ENCODE data around the gene COL13A1. TPM values are rescaled to one million over a fixed set of nuclear protein-coding genes. Genes with fewer than 3 reads are reported as not detected.

The COL13A1 gene
- total and polyA plus RNA-seq, 2 donors from 2014 or later: 4.0 to 5.2 TPM

GRCh38 chr10:69996611-69997010 is 194.9 kb downstream of the COL13A1 start:
- H3K27me3 ChIP-seq (ENCODE audit: control insufficient read depth, insufficient read depth, low read length): no peaks in the 10 kb centered on the region
- no peaks in the 10 kb centered on the region for H3K9me3 ChIP-seq (ENCODE audit: control insufficient read depth in 2 of 3, insufficient read depth in 1 of 3, low read length in 3 of 3)
- no peak overlapping the region for H3K27ac ChIP-seq (ENCODE audit: low read depth in 2 of 2, low read length in 2 of 2)
- FAIRE-seq (no peak), DNase-seq (peak in 1 of 5 donors; percentile 0)
- H3K9ac ChIP-seq (ENCODE audit: low read length in 3 of 3): no peak overlapping the region
- no peaks in the 10 kb centered on the region for H3K4me1 ChIP-seq (ENCODE audit: control insufficient read depth in 2 of 3, insufficient read depth in 2 of 3, low read depth in 1 of 3, low read length in 3 of 3)
- no peaks in the 10 kb centered on the region for H3K36me3 ChIP-seq (ENCODE audit: control insufficient read depth in 2 of 3, insufficient read depth in 3 of 3, low read length in 3 of 3)
- intact Hi-C loops (cut with DNase I): no loop called here
- TF ChIP-seq CTCF (IDR thresholded peaks at IDR 0.05; ENCODE audit: borderline replicate concordance, extremely low read depth, insufficient read depth): no peak
- no peak overlapping the region for H3K4me3 ChIP-seq (ENCODE audit: low read length in 3 of 3)

GRCh38 chr10:70000262-70000661 is 198.6 kb downstream of the COL13A1 start:
- no peak for TF ChIP-seq CTCF (IDR thresholded peaks at IDR 0.05; ENCODE audit: borderline replicate concordance, extremely low read depth, insufficient read depth)
- no peaks in the 10 kb centered on the region for H3K27me3 ChIP-seq (ENCODE audit: control insufficient read depth, insufficient read depth, low read length)
- no peaks in the 10 kb centered on the region for H3K4me1 ChIP-seq (ENCODE audit: control insufficient read depth in 2 of 3, insufficient read depth in 2 of 3, low read depth in 1 of 3, low read length in 3 of 3)
- peaks cover 0 to 4% (median 0%) of the 10 kb centered on the region in 3 donors for H3K9me3 ChIP-seq (ENCODE audit: control insufficient read depth in 2 of 3, insufficient read depth in 1 of 3, low read length in 3 of 3)
- H3K4me3 ChIP-seq (ENCODE audit: low read length in 3 of 3): no peak overlapping the region
- FAIRE-seq (no peak), DNase-seq (no peak)
- intact Hi-C loops (cut with DNase I): no loop called here
- no peaks in the 10 kb centered on the region for H3K36me3 ChIP-seq (ENCODE audit: control insufficient read depth in 2 of 3, insufficient read depth in 3 of 3, low read length in 3 of 3)
- H3K27ac ChIP-seq (ENCODE audit: low read depth in 2 of 2, low read length in 2 of 2): no peak overlapping the region
- H3K9ac ChIP-seq (ENCODE audit: low read length in 3 of 3): no peak overlapping the region

- Histone ChIP-seq H3K9ac (ENCODE audit: low read length in 3 of 3) (no peak overlapping the region), H3K27ac (ENCODE audit: low read depth in 2 of 2, low read length in 2 of 2) (no peak overlapping the region), H3K9me3 (ENCODE audit: control insufficient read depth in 2 of 3, insufficient read depth in 1 of 3, low read length in 3 of 3) (peaks cover 0 to 4% (median 0%) of the 10 kb centered on the region in 3 donors), H3K36me3 (ENCODE audit: control insufficient read depth in 2 of 3, insufficient read depth in 3 of 3, low read length in 3 of 3) (no peaks in the 10 kb centered on the region), H3K27me3 (ENCODE audit: control insufficient read depth, insufficient read depth, low read length) (no peaks in the 10 kb centered on the region), H3K4me3 (ENCODE audit: low read length in 3 of 3) (no peak overlapping the region), H3K4me1 (ENCODE audit: control insufficient read depth in 2 of 3, insufficient read depth in 2 of 3, low read depth in 1 of 3, low read length in 3 of 3) (no peaks in the 10 kb centered on the region)
- no peak for FAIRE-seq
- intact Hi-C loops (cut with DNase I): no loop called here
- no peak for TF ChIP-seq CTCF (IDR thresholded peaks at IDR 0.05; ENCODE audit: borderline replicate concordance, extremely low read depth, insufficient read depth)
- peak in 1 of 5 donors; percentile 2 for DNase-seq
These were observed 205.6 kb downstream of the COL13A1 start for GRCh38 chr10:70007116-70007820.

Other genes with a start within 250 kb of the COL13A1 start
- gene NEUROG3, start 228.5 kb upstream of the COL13A1 start, total RNA-seq: not detected
- gene NEUROG3, start 228.5 kb upstream of the COL13A1 start, polyA plus RNA-seq (ENCODE audit: insufficient read depth, low read depth, low replicate concordance): not detected
- 7.6 TPM for gene FAM241B, start 171.7 kb upstream of the COL13A1 start, total RNA-seq
- gene FAM241B, start 171.7 kb upstream of the COL13A1 start, polyA plus RNA-seq (ENCODE audit: insufficient read depth, low read depth, low replicate concordance): 23.7 TPM

All from kidney (tissue), 14 donors.